GM21381 (cell line): Measurements from ENCODE around the gene FGFRL1.
"Not testable (repeated sequence)": the region's sequence is repeated elsewhere in the genome, so short reads cannot be mapped to it uniquely, and the experiment has no call there.

Experiments
- ATAC-seq: cut with Tn5 transposase; IDR thresholded peaks from one replicate; pipeline ENCODE4 v1.9.1; 2021; ENCODE audit warnings: mild to moderate bottlenecking, moderate library complexity; ENCODE audit not compliant: unreplicated experiment

Gene FGFRL1

DNA sequence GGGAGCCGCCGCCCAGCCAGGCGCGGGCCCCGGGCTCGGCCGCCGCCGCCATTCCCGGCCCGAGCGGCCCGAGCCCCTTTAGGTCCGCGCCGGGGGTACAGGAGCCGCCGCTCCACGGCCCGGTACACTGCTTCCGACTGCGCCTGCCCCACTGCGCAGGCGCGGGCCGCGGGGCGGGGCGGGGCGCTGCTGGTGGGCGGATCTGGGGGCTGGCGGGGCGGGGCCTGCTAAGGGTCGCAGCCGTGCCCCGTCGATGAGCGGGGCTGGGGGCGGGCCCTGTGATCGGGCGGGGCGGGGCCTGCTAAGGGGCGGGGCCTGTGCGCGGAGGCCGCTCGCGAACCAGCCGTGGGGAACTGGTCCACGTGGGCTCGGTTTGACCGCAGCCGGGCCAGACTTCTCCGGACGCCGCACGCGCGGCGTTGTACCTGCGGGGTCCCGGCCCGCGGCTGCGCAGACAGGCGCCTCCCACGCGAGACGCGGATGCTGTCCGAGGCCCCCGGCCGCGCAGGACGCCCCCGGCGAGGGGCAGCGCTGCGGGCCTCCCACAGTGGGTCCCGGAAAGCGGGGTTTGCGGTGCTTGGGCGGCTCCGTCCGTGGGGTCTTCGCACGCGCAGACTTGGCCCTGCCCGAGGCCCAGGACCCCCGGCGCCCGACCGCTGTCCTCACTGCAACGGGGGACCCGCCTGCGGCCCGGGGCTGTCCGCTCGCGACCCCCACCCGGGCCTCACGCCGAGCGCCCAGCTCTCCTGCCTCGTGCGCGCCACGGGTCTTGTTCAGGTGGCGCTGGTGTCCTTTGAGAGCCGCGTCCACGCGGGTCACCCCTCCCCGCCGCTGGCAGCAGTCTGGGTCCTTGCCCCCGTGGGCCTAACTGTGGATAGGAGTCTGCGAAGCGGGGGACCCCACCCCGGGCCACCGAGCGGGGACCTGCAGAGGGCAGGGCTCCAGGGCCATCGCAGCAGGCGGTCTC, 37.7 kb upstream of the FGFRL1 start, which contains the start of gene DGKQ:
Gene DGKQ (minus strand): TSS at position 139 of the 967 bp plus-strand sequence. CDS start 87 bp downstream, at position 52.
- ATAC-seq, result peak; percentile 68

DNA sequence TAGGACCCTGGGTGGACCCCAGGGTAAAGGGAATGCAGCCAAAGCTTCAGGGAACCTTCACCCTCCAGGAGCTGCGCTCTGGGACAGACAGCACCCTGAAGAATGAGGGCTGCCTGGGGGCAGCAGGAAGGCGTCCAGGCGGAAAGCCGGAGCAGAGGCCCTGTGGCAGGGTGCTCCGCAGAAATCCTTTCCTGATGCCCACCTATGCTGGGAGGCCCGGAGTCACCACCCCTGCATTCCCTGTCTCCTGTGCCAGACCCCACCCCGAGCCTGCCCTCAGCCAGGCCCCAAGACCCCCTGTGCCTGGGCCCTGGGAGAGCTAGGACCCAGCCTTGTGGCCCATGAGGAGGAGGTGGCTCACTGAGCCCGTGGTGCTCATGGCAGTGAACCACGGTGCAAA, 36.8 kb upstream of the FGFRL1 start:
- ATAC-seq, result no peak

DNA sequence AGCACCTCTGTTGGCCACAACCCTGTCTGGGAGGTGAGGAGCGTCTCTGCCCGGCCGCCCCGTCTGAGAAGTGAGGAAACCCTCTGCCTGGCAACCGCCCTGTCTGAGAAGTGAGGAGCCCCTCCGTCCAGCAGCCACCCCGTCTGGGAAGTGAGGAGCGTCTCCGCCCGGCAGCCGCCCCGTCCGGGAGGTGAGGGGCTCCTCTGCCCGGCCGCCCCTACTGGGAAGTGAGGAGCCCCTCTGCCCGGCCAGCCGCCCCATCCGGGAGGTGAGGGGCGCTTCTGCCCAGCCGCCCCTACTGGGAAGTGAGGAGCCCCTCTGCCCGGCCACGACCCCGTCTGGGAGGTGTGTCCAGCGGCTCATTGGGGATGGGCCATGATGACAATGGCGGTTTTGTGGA, 35.4 kb upstream of the FGFRL1 start:
- ATAC-seq, result not testable (repeated sequence)

DNA sequence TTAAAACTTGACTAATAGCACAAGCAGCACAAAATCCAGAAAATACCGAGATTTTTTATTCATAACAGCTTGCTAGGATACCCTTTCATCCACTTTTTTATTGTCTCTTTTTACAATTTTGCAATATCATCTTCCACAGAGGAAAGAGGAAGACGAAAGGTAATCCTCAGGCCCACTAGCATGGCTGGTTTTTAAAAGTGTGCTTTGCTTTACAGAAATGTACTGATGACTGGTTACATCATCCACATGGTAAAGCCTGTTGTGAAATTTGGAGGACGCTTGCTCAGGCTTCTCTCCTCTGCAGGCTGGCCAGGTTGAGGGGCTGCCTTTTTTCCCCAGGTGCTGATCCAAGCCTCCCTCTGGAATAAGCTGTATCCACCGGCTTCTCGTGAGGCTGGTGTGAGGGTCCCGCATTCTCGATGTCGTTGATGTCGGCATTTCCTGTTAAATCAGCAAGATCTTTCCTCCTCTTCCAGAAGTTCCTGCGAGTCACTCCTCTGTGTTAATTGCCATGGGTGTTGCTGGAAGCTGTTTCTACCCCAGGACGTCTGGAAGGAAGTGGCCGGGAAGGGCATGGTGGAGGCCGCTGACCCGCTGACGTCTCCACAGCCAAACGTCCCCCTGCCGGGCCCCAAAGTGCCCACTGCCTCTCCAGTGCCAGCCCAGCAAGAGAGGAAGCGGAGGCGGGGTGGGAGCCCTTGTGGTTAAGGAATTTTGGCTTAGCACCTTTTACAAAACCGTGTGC, 32.3 kb upstream of the FGFRL1 start:
- no peak for ATAC-seq

DNA sequence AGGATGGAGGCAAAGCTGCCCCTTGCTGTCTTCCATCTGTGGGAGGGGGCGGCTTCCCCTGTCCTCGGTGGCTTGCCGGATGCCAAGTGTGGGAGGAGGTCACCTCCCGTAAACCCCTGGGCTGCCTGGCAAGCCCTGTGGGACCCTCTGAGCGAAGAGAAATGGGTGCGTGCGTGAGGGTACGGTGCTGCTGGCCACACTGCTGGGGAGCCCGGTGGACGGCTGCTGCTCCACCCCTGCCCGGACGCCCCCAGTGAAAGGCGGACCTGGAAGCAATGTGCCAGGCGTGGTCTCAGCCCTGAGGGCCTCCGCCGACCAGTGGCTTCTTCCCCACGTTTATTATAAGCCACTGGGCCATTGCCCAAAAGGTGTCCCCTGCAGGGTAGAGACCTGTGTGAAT, 29.1 kb upstream of the FGFRL1 start:
- no peak for ATAC-seq

DNA sequence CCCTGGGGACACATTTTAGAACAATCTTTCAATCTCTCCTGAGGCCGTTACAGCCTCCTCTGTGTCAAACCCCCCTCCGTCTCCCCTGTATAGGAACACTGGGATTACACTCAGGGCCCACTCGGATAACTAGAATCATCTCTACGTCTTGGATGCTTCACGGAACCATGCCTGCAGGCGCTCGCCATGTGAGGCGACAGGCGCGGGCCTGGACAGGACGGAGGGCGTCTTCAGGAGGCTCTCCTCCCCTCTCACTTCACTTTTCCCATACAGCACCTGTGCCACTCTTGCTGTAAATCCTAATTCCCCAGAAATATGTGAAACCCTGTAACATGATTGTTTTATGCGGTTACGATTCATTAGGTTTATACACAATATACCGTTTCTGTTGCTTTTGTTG, 28.6 kb upstream of the FGFRL1 start:
- no peak for ATAC-seq

DNA sequence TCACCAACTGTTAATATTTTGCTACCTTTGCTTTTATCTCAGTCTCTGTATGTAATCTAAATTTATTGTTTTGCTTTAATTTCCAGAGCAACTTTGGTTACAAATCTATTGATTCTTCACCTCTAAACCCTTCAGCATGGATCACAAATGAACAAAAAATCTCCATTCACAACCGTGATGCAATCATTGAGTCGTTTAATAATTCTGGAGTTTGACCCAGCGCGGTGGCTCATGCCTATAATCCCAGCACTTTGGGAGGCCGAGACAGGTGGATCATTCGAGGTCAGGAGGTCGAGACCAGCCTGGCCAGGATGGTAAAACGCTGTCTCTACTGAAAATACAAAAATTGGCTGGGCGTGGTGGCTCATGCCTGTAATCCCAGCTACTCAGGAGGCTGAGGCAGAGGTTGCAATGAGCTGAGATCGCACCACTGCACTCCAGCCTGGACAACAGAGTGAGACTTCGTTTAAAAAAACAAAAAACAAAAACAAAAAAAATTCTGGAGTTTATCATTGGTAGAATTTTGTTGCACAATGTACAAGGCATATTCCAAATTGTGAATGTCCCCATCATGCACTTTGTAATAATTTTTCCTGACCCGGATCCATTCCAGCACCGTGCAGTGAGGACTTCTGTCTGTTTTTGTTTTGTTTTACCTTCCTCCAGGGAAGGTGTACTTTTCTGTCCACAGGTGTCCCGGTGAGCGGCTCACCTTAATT, 26.9 kb upstream of the FGFRL1 start:
- ATAC-seq, result no peak

DNA sequence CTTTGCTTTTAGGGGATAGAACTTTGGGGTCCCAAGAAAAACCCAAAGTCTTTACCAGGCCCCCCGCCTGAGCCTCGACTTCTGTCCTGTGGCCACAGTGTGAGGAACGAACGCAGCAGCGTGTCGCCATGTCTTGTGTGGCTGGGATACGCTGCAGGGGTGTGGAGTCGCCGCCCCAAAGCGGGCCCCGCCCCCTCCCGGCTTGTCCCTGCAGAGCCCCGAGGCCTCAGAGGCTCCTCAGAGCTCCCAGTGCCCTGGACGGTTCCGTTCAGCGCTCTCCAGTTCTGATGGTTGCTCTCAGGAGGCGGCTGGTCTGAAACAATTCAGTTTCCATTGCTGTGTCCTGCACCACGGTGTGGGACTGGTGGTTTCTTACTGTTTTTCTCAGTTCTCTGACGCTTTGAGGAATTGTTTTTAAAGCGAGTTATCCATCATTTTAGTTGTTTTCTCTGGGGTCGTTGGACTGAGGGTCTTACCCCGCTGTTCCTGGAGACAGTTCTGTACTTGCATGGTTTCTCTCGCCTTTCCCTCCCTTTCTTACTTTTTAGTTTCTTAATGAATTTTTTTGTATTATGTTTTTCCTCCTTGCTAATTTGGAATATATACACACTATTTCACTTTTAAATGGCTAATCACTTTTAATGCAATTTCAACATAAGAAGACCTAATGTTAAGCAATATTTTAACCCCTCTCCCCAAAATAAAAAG, 26.1 kb upstream of the FGFRL1 start:
- no peak for ATAC-seq

DNA sequence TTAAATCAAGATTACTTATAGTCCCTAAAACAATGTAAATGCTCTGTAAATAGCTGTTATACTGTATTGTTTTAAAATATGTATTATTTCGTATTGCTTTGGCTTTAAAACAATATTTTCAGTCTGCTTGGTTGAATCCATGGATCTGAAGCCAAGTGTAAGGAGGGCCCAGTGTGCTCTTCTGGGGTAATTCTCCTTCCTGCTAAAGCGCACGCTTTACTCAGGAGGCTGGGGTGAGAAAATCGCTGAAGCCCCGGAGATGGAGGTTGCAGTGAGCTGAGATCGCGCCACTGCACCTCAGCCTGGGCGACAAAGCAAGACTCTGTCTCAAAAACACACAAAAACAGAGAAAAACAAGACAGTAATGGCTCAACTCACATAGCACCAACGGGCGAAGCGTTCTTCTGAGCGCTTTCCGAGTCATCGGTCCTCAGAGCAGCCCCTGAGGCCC, 25.0 kb upstream of the FGFRL1 start:
- ATAC-seq, result peak; percentile 12

DNA sequence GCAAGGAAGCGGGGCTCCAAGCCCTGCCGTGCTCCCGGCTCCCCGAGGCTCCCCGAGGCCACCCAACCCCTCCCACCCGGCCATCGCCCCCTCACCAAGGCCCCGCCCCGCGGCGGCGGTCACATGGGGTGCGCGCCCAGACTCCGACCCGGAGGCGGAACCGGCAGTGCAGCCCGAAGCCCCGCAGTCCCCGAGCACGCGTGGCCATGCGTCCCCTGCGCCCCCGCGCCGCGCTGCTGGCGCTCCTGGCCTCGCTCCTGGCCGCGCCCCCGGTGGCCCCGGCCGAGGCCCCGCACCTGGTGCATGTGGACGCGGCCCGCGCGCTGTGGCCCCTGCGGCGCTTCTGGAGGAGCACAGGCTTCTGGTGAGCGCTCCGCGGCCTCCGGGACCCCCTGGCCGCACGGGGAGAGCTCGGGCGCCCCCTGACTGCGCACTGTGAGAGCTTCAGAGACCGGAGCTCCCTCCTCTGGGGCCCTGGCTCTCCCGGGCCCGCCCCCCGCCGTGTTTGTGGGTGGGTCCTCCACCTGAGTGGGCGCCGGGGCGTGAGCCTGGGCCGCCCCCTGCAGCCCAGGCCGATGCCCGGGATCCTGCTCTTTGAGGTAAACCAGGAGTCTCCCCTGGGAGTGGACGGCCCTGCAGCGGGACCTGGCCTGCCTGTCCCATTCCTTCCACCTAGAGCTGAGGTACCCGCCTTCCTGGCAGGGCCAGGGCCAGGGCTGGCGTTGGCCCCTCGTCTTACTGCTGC, 24.4 kb upstream of the FGFRL1 start, which contains the start of gene IDUA:
Gene IDUA (plus strand): TSS at position 166 of the 745 bp plus-strand sequence. CDS start 41 bp downstream, at position 207.
- peak; percentile 78 for ATAC-seq

DNA sequence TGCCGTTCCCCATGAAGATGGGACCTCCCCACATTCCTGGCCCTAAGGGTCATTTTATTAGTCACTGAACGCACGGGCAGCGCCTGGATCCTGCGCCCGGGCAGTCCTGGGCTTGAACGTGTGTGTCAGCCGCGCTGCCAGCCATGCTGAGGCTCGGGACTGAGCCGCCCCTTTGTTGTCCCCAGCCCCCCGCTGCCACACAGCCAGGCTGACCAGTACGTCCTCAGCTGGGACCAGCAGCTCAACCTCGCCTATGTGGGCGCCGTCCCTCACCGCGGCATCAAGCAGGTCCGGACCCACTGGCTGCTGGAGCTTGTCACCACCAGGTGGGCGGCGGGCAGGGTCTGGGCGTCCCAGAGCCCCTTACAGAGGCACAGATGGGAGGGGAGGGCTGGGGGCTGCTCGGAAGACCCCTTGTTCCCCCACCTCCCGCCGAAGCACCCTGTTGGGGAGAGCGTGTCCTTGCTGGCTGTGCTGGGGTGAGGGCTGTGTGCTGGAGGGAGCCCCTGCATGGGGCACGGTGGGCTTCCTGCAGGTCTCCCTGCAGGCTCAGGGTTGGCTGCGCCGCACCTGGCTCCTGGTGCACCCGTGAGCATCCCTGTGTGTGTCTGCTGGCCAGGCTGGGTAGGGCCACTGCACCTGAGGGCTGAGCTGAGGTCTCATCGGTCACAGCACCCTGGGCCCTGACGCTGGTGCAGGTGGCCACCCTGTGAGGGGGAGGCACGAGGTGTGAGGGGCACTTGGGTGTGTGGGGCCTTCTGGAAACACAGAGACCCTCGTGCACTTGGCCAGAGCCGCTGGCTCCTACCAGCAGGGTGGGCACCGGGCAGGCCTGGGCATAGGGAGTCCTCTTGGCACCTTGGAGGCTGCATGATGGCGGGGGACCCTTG, 23.6 kb upstream of the FGFRL1 start:
- no peak for ATAC-seq

DNA sequence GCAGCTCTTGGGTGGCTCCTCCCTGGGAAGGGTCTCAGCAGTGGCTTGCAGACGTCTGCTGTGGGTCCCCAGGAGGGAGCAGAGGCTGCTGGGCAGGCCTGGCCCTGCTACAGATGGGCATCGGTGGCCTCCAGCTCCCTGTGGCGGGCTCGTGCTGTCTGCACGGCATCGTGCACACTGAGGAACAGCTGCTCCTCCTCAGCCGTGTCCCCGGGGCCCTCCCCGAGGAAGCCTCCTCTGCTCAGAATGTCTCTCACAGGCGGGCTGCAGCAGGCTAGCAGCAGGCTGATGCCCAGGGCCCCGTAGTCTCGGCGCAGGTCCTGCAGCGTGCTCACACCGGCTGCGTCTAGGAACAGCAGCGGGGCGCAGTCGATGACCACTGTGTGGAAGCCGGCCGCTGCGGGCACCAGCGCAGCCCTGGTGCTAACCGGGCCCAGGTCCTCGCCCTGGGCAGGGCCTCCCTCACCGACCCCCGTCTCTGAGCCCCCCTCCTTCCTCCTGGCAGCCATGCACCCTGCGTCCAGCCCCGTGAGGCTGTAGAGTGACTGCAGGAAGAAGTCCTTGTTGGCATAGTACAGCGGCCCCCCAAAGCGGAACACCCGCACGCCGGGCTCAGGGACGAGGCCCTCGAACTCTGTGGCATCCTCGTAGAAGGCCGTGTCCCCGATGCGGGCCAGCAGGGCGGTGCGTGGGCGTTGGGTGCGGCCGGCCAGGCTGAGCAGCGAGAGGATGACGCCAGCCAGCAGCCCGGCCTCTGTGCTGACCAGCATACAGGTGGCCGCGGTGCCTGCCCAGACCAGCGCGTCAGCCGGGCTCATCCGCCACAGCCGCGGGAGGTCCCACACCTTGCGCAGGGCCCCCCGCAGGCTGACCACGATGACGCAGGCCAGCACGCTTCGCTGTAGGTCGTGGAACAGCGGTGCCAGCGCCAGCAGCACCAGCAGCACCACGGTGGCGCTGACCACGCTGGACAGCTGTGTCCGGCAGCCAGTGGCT, 22.4 kb upstream of the FGFRL1 start:
- no peak for ATAC-seq

DNA sequence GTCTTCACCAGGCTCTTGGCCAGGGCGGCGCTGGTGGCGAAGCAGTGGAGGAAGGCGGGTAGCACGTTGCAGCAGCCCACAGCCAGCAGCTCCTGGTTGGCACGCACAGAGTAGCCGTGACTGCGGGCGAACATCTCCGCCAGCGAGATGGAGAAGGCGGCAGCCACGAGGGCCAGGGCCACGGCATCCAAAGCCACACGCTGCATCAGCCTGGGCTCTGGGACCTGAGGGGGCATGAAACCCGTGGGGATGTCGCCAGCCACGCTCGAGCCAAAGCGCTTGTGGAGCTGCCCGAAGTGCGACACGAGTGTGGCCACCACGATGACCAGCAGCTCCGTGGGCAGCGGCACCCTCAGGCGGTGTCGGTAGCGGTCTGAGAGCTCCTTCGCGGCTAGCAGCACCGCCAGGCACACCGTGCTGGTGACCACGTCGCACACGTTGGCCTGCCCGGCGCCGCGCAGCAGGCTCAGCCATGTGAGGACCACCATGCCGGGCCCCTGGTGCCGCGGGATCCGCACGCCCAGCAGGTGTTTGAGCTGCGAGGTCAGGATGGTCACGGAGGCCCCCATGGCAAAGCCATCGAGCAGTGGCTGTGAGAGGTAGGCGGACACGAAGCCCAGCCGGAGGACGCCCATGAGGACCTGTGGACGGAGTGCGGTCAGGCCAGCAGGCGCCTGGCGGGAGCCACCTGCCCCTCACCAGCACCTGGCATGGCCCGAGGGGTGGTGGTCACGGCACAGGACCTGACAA, 21.5 kb upstream of the FGFRL1 start:
- no peak for ATAC-seq

DNA sequence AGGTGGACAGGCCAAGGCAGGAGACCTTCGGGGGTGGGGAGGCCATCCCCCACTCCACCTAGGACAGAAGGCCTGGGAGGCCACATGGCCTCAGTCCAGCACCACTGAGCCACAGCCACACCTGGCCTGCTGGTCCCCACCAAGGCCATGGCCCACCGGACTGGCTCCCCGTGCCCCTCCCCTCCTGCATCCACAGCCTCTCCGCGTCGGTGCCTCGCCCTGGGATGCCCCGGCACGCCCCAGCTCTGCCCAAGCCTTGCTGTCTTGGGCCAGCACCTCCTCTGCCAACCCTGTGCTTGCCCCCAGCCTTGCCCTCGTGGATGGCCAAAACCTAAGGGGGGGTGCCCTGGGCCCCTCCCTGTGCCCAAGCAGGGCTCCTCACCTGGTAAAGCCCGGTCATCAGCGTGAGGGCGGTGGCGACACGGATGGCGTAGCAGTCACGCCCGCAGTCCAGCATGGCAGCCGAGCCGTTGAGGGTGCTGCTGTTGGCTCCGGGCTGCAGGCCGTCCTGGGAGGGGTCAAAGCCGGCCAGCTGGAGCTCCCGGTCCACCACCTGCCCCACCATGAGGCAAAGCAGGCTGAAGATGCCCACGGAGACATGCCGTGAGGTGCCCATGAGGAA, 20.6 kb upstream of the FGFRL1 start:
- ATAC-seq, result no peak

DNA sequence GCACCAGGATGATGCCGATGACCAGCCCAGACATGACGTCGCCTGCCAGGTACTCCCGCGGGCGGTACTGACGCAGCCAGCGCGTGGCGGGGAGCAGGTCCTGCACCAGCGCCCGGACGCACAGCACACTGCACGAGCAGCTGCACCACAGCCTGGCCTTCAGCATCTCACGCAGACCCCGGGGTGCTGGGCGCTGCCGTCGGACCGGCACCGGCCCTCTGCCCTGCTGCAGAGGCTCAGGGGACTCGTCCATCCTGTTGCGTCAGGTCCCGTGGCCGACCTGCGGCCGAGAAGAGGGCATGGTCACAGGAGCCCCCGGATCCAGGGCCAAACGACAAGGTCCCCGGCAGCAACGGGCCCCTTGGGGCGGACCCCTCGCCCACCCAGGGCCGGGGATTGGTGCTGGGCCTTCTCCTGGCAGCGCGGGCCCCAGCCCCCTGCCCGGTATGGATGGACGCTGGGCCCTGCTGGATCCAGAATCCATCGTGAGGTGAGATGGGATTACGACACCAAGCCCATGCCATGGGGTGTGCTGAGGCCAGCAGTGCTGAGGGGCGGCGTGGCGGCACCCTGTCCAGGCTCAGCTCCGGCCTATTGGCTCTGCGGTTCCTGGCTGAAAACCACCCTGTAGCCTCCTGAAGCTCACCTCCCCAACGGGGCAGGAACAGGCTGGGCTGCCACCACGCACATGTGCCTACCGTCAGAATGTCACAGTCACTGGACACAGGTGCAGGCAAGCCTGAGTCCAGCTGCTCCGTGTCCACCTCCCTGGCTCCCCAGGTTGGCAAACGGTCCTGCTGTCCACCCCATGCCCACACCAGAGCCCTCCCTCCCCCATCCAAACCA, 19.8 kb upstream of the FGFRL1 start:
- ATAC-seq, result no peak
